HG02973 (cell line): Measurements from ENCODE around the gene DDIT4.
"Not testable (repeated sequence)": the region's sequence is repeated elsewhere in the genome, so short reads cannot be mapped to it uniquely, and the experiment has no call there.

ENCODE experiments used
- ATAC-seq: cut with Tn5 transposase; IDR thresholded peaks from one replicate; pipeline ENCODE4 v1.9.1; 2021; ENCODE audit warnings: moderate library complexity; ENCODE audit not compliant: unreplicated experiment

Gene DDIT4

DNA sequence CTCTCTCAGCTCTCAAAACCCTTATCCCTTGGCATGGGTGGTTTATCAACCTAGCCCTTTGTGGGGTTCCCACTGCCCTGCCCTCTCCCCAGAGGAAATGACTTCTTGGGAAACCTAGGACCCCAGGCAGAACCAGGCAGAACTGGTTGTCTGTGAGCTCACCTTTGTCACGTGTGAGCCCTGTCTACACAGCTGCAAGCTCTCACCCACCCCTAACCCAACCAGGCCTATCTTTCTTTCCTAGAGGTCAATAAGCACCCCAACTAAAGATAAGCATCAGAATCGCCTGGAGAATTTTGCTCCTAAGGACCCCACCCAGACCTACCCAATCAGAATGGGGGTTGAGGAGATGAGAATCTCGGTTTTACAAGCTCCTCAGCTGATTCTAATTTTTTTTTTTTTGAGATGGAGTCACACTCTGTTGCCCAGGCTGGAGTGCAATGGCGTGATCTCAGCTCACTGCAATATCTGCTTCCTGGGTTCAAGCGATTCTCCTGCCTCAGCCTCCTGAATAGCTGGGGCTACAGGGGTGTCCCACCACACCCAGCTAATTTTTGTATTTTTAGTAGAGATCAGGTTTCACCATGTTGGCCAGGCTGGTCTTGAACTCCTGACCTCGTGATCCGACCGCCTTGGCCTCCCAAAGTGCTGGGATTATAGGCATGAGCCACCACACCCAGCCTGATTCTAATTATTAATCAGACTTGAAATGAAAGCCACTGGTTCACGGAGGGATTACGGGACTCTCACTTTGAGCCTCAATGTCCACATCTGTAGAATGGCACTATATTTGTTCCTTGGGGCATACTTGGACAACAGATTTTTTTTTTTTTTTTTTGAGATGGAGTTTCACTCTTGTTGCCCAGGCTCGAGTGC lies 7.5 kb upstream of the DDIT4 start:
- no peak for ATAC-seq

DNA sequence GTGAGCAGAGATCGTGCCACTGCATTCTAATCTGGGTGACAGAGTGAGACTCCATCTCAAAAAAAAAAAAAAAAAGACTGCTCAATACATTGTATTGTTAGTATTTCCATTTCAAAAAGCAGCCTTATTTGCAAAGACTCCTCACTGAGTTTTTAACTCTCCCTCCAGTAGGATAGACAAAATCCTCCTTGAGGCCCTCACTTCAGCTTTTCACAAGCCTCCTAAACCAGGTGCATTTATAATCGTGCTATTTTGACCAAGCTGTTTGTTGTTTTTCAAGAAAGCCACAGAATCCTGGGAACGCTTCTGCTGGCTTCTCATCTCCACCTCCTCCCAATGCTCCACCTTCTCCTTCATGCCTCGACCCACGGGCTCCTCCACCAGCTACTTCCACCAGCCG lies 6.3 kb upstream of the DDIT4 start:
- no peak for ATAC-seq

DNA sequence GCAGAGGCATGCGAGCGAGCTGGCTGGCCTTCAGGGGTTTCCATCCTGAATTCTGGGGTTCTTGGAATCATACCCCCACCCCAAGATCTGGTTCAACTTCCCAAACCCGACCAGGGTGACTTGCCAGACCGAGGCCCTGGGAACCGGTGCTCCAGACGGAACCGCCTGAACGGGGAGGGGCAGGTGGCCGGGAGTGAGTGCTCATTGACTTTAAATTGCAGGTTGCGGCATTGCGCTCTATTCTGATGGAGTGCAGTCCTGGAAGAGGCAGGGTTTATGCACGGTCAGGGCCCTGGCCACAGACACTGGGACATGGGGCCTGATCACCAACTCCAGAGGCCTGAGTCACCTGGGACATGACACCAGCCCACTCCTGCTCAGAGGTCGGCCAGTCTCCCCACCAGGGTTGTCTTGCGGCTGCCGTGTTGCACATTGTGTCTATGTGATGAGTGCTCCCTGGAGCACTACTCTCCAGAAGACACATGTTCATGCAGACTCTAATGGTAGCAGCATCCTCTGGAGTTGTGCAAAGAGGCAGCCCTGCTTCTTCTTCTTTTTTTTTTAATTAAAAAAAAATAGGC lies 5.8 kb upstream of the DDIT4 start:
- no peak for ATAC-seq

DNA sequence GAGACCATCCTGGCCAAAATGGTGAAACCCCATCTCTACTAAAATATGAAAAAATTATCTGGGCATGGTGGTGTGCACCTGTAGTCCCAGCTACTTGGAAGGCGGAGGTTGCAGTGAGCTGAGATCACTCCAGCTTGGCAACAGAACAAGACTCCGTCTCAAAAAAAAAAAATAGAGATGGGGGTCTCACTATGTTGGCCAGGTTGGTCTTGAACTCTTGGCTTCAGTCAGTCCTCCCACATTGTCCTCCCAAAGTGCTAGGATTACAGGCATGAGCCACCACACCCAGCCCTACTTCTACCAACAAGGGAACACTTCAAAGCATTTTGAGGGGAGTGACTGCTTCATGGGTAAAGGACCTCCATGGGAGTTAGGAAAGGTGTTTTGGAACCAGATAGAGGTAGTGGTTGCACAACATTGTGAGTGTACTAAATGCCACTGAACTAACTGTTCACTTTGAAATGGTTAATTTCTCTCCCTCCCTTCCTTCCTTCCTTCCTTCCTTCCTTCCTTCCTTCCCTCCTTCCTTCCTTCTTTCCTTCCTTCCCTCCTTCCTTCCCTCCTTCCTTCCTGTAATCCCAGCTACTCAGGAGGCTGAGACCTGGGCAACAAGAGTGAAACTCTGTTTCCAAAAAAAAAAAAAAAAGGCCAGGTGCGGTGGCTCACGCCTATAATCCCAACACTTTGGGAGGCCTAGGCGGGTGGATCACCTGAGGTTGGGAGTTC lies 5.1 kb upstream of the DDIT4 start:
- ATAC-seq = not testable (repeated sequence)

DNA sequence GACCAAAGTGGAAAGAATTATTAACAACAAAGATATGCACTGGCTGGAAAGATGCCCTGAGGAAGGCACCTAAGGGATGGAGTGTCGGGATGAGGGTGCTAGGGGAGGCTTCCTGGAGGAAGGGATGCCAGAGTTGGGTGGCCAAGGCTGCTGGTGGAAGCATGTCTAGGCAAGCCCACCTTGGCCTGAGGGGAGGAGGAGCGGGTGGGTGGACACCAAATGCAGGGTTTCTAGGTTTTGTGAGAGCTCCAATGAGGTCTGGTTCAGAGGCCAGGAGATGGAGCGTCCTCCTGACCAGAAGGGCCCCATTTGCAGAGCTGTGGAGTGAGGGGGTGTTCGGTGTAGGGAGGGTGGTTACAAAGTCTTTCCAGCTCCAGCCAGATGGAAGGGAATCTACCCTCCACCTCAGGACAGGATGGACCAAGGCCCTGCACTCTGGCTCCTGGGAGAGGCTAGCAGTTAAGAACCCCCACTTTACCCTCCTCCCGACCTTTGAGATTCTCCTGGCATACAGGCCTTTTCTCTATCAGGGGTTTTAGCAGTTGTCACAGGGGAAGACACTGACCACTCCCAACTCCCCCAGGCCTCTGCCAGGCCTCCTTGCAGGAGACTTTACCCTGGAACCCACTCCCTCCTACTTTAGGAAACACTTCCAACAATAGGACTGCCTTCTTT lies 3.0 kb upstream of the DDIT4 start:
- ATAC-seq = no peak

DNA sequence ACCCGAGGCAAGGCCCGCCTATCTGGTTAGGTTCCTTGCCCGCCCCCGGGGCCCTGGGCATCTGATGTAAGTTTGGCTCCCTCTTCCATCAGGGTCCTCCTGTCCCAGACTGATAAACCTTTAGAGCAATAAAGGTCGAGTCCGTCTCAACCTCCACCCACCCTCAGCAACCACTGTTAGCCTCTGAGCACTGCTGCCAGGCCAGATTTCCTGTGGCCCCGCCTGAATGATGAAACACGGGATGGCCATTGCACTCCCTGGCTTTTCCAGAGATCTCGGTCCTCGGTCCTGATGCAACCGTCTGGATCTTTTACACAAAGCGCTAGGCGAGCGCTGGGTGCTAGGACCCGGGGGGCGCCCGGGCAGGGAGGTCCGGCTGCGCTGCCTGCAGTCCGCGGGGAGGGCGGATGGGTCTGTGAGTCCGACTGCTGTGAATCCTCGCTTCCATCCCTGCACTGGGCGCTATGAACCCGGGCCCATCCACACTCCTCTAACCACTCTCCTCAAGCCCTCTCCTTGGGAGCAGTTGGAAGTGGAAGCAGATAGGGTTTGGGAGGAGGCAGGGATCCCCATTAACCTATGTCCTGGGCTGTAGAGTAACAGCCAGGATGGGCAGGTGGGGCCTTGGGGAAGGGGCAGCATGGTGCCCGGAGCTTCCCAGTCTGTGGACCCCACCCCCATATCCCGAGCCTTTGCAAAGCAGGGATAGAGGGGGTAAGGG lies 875 bp upstream of the DDIT4 start:
- no peak for ATAC-seq

DNA sequence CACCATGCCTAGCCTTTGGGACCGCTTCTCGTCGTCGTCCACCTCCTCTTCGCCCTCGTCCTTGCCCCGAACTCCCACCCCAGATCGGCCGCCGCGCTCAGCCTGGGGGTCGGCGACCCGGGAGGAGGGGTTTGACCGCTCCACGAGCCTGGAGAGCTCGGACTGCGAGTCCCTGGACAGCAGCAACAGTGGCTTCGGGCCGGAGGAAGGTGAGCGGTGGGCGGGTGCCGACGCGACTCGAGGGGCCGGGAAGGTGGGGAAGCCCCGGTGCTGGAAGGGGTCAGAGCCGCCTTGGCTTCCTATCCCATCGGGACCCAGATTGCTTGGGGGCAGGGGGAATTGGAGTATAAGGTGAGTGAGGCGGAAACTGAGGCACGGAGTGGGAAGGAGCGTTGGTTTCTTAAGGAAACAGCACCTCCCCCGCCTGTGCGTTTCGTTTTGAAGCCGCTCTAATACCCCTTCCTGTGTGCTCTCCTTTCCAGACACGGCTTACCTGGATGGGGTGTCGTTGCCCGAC lies 547 bp downstream of the DDIT4 start:
- no peak for ATAC-seq

DNA sequence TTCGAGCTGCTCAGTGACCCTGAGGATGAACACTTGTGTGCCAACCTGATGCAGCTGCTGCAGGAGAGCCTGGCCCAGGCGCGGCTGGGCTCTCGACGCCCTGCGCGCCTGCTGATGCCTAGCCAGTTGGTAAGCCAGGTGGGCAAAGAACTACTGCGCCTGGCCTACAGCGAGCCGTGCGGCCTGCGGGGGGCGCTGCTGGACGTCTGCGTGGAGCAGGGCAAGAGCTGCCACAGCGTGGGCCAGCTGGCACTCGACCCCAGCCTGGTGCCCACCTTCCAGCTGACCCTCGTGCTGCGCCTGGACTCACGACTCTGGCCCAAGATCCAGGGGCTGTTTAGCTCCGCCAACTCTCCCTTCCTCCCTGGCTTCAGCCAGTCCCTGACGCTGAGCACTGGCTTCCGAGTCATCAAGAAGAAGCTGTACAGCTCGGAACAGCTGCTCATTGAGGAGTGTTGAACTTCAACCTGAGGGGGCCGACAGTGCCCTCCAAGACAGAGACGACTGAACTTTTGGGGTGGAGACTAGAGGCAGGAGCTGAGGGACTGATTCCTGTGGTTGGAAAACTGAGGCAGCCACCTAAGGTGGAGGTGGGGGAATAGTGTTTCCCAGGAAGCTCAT lies 1.1 kb downstream of the DDIT4 start:
- ATAC-seq = no peak

DNA sequence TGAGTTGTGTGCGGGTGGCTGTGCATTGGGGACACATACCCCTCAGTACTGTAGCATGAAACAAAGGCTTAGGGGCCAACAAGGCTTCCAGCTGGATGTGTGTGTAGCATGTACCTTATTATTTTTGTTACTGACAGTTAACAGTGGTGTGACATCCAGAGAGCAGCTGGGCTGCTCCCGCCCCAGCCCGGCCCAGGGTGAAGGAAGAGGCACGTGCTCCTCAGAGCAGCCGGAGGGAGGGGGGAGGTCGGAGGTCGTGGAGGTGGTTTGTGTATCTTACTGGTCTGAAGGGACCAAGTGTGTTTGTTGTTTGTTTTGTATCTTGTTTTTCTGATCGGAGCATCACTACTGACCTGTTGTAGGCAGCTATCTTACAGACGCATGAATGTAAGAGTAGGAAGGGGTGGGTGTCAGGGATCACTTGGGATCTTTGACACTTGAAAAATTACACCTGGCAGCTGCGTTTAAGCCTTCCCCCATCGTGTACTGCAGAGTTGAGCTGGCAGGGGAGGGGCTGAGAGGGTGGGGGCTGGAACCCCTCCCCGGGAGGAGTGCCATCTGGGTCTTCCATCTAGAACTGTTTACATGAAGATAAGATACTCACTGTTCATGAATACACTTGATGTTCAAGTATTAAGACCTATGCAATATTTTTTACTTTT lies 1.8 kb downstream of the DDIT4 start:
- ATAC-seq = no peak

DNA sequence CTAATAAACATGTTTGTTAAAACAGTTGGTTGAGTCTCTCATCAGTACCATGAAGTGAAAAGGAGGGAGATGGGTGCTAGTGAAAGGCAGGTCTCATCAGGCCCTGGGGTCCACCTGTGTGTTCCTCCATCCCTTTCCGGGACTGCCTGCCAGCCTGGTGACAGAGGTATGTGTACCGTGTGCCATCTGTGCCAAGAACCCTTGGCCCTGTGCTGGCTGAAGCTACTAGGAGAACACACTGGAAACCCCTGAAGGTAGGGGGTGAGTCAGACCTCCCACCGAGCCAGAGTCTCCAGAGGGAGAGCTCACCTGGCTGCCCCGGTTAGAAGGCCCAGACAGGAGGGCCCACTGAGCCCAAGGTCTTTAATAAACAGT lies 2.3 kb downstream of the DDIT4 start:
- ATAC-seq = no peak

DNA sequence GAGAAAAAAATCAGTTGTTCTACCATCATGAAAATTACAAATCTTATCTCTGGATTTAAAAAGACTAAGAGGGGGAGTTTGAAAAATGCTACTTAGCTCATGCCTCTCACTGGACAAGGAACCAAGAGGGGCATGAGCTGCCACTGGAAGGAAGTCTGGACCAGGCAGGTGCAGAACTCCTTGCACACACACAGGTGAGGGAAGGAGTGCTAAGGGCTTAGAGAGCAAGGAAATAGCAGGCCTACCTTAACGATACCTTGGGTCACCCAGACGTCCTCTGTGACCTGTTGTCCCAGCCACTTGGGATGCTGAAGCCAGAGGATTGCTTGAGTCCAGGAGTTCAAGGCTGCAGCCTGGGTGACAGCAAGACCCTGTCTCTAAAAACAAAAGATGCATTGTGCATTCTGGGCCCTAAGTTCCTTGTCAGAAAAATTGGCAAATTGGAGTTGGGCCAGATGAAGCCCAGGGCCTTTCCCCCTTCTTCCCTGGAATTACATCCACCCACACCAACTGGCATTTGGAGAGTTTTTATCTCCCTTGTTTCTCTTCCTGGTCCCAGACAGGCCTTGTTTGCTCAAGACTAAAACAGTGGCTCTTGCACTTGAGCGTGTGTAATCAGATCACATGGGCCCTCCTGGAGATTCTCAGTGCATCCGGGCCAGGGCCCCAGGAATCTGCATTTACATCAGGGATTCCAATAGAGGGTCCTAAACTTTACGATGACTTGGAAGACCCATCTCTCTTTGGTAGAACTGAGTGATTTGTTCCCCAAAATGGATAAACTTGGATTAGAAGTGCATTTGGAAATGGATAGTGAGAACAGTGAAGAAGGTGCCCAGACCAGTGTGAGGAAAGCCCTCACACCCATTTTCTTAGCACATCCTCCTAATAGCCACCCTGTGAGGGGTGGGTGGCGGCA lies 3.0 kb downstream of the DDIT4 start:
- ATAC-seq = no peak

DNA sequence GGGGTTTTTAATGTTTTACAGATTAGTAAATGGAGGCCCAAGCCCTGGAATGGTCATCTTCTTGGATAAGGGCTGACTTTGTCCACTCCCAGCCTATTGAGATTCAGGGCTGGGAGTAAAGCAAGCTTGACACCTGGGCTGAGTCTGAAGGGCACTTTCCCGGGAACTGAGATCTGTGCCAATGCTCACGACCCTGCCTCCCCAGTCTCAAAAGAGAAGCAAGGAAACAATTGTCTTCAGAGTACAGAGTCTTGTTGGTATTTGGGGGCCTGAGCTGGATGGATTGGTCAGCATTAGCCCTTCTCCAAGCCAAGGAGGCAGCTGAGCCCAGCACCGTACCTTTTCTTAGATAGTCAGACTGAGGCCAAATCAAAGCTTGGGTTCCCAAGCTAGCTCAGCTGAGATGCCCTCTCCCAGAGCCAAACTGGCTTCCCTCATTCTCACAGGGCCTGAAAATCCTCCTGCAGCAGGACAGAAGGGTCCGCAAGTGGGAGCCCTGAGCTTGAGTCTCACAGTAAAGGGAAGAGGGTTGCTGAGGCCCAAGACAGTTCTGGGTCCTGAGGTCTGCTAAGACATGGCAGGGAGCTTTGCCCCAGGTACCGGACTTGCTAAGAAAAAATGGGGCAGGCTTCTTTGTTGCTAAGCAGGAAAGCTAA lies 3.7 kb downstream of the DDIT4 start:
- ATAC-seq = no peak

DNA sequence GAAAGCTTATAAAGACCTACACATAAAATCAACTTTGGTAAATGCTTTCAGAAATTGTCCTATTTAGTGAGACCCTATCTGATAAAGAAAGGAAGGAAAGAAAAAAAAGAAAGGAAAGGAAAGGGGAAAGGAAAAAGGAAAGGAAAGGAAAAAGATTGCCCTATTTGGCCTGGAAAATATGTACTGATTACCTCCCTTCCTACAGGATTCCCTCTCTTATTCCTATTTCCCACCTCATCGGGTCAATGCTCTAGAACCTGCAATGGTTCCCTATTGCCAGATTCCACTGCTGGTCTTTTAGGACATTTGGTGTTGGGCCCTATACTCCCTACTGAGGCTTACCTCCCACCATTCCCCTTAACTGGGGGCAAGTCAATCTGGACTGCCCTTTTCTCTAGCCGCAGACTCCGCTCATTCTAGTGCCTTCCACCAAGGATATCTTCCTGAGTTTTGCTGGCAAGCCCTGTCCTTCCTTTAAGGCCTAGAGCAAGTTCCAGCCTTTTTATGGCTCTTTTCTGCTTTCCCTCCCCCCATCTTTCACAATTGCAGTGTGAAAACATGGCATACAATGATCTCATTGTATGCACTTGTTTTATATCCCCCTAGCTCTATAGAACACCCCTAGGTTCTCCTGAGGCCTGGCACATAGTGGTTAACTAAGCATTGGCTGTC lies 4.4 kb downstream of the DDIT4 start:
- ATAC-seq = no peak

DNA sequence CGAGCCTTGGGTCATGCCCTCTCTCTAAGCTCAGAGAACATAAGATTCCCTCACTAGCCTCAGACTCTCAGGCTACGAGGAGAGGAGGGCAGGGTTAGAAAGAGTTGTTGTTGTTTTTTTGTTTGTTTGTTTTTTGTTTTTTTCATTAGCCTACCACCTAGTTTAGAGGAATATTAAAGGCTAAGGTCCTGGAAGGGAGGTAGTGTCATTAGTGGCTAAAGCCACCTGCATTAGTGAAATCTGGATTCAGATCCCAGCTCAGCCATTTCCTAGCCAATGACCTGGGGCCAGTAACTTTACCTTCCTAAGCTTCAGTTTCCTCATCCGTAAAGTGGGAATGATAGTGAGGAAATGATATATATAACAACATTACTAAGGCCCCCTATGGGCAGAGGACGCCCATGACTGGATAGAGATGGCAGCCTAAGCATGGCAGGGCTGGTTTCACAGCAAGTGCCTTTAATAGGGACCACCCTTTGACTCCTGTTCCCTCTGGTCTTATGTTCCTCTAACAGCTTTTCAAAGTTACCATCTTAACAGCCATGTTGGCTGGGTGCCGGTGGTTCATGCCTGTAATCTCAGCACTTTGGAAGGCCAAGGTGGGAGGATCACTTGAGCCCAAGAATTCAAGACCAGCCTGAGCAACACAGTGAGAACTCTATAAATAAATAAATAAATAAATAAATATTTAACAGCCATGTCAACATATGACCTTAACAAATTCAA lies 5.1 kb downstream of the DDIT4 start:
- ATAC-seq = no peak

DNA sequence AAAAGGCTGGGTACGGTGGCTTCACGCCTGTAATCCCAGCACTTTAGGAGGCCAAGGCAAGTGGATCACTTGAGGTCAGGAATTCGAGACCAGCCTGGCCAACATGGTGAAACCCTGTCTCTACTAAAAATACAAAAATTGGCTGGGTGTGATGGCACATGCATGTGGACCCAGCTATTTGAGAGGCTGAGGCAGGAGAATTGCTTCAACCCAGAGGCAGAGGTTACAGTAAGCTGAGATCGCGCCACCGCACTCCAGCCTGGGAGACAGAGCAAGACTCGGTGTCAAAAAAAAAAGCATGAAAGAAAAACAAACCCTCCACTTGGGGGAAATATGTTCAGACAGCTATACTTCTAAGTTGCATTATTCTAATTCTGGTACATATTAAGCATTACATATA lies 5.9 kb downstream of the DDIT4 start:
- not testable (repeated sequence) for ATAC-seq

DNA sequence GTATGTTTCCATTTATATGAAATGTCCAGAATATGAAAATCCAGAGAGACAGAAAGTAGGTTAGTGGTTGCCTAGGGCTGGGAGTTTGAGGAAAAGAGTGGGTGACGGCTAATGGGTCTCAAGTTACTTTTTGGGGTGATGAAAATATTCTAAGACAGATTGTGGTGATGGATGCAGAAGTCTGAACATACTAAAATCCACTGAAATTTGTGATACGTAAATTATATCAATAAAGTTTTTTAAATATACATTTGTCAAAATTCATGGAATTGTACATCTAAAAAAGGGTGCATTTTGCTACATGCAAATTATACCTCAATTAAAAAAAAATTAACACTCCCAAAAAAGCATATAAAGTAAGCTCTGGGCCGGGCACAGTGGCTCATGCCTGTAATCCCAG lies 9.4 kb downstream of the DDIT4 start:
- no peak for ATAC-seq

DNA sequence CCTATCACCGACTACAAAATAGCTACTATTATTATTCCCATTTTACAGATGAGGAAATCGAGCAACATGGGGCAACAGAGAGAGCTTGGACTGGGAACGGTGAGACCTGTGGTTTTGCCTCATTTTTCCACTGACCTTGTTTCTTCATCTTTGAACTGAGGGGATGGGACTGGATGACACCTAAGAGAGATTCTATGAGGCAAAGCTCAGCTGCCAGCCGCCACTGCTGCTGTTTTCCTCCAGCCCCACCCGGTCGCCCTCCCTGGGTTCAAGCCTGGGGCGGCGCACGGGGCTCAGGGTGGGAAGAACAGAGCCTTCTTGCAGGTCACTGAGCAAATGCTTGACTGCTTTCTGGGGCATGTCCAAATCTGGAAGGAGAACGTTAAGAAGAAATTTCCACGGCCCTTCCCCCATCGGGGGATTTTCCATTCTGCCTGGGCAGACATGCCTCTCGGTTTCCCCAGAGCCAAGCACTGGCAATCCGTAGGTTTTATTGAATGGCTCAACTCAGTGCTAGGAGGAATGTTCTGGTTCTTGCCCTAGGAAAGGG lies 12.3 kb downstream of the DDIT4 start:
- ATAC-seq = no peak
